Glutamatergic neuron (in vitro differentiated cells): ENCODE results near the gene GEMIN7. TPM values are rescaled to one million over a fixed set of nuclear protein-coding genes. Genes with fewer than 3 reads are reported as not detected.
A peak's percentile ranks its signal among the peaks of the same experiment; 100 is the strongest.

ENCODE experiments used
- DNase-seq: peaks from one replicate; pipeline ENCODE4 v3.0.0; 2022
- H3K27ac Mint-ChIP-seq: one replicate; pipeline ENCODE4 v1.8.0; 2020; ENCODE audit warnings: mild to moderate bottlenecking, mixed read lengths, inconsistent platforms; ENCODE audit not compliant: unreplicated experiment
- H3K27me3 Mint-ChIP-seq: one replicate; pipeline ENCODE4 v1.8.0; 2020; ENCODE audit warnings: mild to moderate bottlenecking, moderate library complexity, mixed read lengths, inconsistent platforms; ENCODE audit not compliant: unreplicated experiment
- H3K36me3 Mint-ChIP-seq: one replicate; pipeline ENCODE4 v1.8.0; 2020; ENCODE audit warnings: mild to moderate bottlenecking, mixed read lengths, inconsistent platforms; ENCODE audit not compliant: unreplicated experiment
- H3K4me1 Mint-ChIP-seq: one replicate; pipeline ENCODE4 v1.8.0; 2020; ENCODE audit warnings: mild to moderate bottlenecking, low read depth, mixed read lengths, inconsistent platforms; ENCODE audit not compliant: unreplicated experiment
- H3K4me3 Mint-ChIP-seq: one replicate; pipeline ENCODE4 v1.8.0; 2020; ENCODE audit warnings: mild to moderate bottlenecking, mixed read lengths, inconsistent platforms; ENCODE audit not compliant: unreplicated experiment
- H3K9me3 Mint-ChIP-seq: one replicate; pipeline ENCODE4 v1.8.0; 2020; ENCODE audit warnings: mild to moderate bottlenecking, moderate library complexity, mixed read lengths, inconsistent platforms; ENCODE audit not compliant: unreplicated experiment
- CTCF ChIP-seq: fragments of 200-600 bp; sonication (generic); IDR thresholded peaks from one replicate; pipeline ENCODE4 v1.5.0; 2021; ENCODE audit not compliant: partially characterized antibody, unreplicated experiment
- total RNA-seq: library from RNA; stranded (reverse); fragmentation: NEBNext Ultra II Directional; extraction: Animal tissue kit (Norgen Biotek cat#: 25700); gene quantifications from one replicate; pipeline ENCODE4 v1.2.1, GENCODE V29; 2021; ENCODE audit not compliant: unreplicated experiment

Gene GEMIN7
- total RNA-seq, 1 donor from 2014 or later, result 49.1 TPM

DNA sequence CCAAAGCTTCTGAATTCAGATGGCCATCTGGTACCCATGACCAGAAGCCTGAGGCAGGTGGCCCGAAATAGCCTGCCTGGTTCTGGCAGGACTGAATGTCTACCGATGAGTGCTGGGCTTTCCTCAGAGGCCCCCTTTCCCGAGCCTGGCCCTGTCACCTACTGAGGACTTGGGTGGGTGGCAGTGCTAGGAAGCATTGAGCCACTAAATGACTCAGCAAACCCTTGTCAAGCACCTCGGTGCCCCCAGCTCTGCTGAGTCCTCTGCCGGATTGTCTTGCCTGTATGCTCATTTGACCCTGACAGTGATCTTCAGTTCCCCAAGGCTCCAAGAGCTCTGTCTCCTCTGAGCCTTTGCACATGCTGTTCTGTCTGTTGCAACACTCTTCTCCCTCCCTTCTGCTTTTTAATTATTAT lies 31.8 kb downstream of the GEMIN7 start:
- Mint-ChIP-seq H3K27me3 (peaks cover 1% of the 10 kb centered on the region), H3K27ac (peak overlapping the region; percentile 43), H3K9me3 (peaks cover 3% of the 10 kb centered on the region), H3K4me3 (no peak overlapping the region), H3K4me1 (peaks cover 32% of the 10 kb centered on the region), H3K36me3 (no peaks in the 10 kb centered on the region)
- no peak for TF ChIP-seq CTCF
- no peak for DNase-seq

DNA sequence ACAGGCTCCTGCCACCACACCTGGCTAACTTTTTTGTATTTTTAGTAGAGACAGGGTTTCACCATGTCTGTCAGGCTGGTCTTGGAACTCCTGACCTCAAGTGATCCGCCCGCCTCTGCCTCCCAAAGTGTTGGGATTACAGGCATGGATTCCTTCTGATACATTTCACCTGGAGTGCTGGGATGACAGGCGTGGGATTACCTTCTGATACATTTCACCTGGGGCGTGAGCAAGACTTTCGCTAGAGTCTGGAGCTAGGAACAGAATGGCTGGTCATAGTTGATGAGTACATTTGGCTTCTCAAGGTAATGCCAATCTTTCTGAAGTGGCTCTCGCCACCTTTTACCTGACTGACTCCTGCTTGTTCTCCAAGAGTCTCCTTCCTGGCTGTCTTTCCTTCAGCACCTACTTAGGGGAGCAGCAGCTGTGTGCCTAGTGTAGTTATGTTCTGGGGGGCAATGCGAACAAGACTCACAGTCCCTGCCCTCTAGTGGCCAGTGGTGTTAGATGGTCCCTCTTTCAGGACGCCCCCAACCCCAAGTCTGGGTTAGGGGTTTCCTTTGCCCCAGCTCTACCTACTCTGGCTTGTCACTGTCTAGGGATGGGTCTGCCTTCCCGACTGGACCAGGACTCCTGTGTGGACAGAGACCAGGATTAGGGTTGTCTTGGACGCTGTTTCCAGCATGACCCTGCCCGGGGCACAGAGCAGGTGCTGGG lies 33.2 kb downstream of the GEMIN7 start:
- no peak for DNase-seq
- no peak overlapping the region for H3K4me3 Mint-ChIP-seq
- no peak overlapping the region for H3K27ac Mint-ChIP-seq
- TF ChIP-seq CTCF, result no peak
- peaks cover 41% of the 10 kb centered on the region for H3K4me1 Mint-ChIP-seq
- peaks cover 5% of the 10 kb centered on the region for H3K9me3 Mint-ChIP-seq
- no peaks in the 10 kb centered on the region for H3K36me3 Mint-ChIP-seq
- H3K27me3 Mint-ChIP-seq, result peaks cover 5% of the 10 kb centered on the region

- Mint-ChIP-seq H3K4me3 (peak overlapping the region; percentile 25), H3K27ac (peak overlapping the region; percentile 76), H3K4me1 (peaks cover 44% of the 10 kb centered on the region), H3K9me3 (peaks cover 4% of the 10 kb centered on the region), H3K27me3 (peaks cover 5% of the 10 kb centered on the region), H3K36me3 (no peaks in the 10 kb centered on the region)
- TF ChIP-seq CTCF, result no peak
- DNase-seq, result no peak
These were observed 34.6 kb downstream of the GEMIN7 start for GRCh38 chr19:45113628-45114027.

DNA sequence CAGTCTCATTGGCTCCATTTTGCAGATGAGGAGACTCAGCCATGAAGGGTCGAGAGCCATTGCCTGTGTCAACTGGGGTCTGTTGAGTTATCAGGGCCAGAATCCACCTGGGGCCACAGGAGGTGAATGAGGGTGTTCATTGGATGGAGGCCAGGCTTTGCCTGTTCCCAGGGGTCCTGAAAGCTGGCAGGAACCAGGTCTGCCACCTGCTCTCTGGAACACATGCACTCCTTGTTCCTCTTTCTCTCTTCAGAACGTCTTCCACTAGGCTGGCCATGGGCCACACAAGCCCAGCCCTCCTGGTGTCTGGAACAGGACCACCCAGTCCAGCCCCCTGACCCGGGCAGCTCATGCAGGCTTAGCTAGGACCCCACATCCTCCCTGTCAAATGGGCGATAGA lies 35.1 kb downstream of the GEMIN7 start:
- Mint-ChIP-seq H3K27me3 (peaks cover 7% of the 10 kb centered on the region), H3K27ac (peak overlapping the region; percentile 76), H3K9me3 (peaks cover 4% of the 10 kb centered on the region), H3K4me1 (peaks cover 44% of the 10 kb centered on the region), H3K4me3 (peak overlapping the region; percentile 25), H3K36me3 (no peaks in the 10 kb centered on the region)
- DNase-seq, result no peak
- TF ChIP-seq CTCF, result no peak

GRCh38 chr19:45115809-45116615 lies 37.0 kb downstream of the GEMIN7 start:
- Mint-ChIP-seq H3K27ac (peak overlapping the region; percentile 85), H3K27me3 (peaks cover 6% of the 10 kb centered on the region), H3K4me3 (peak overlapping the region; percentile 57), H3K4me1 (peaks cover 44% of the 10 kb centered on the region), H3K9me3 (peaks cover 7% of the 10 kb centered on the region), H3K36me3 (no peaks in the 10 kb centered on the region)
- DNase-seq, result peak; percentile 54
- no peak for TF ChIP-seq CTCF
